Measurements from ENCODE around the gene DNAJB11. TPM values are rescaled to one million over a fixed set of nuclear protein-coding genes. Genes with fewer than 3 reads are reported as not detected.
"Not testable (repeated sequence)": the region's sequence is repeated elsewhere in the genome, so short reads cannot be mapped to it uniquely, and the experiment has no call there.

The DNAJB11 gene
- total RNA-seq, 1 donor from 2014 or later = 34.6 TPM

- DNase-seq (ENCODE audit: extremely low spot score in 2 of 2) = no peak
- Histone ChIP-seq H3K27ac (no peak overlapping the region), H3K4me3 (no peak overlapping the region), H3K9me3 (no peaks in the 10 kb centered on the region), H3K27me3 (no peaks in the 10 kb centered on the region), H3K4me1 (no peaks in the 10 kb centered on the region), H3K36me3 (peaks cover 0 to 91% of the 10 kb centered on the region in 2 donors)
- intact Hi-C loops (cut with DNase I) = no loop called here
- TF ChIP-seq CTCF (IDR thresholded peaks at IDR 0.05) (no peak), POLR2A (IDR thresholded peaks at IDR 0.05) (no peak), POLR2AphosphoS5 (IDR thresholded peaks at IDR 0.05; ENCODE audit: insufficient read depth in 1 of 2, low read depth in 1 of 2) (no peak)
Measured at GRCh38 chr3:186577521-186577920, 7.0 kb downstream of the DNAJB11 start.

- TF ChIP-seq CTCF (IDR thresholded peaks at IDR 0.05) = no peak
- no peak for TF ChIP-seq POLR2A (IDR thresholded peaks at IDR 0.05)
- TF ChIP-seq POLR2AphosphoS5 (IDR thresholded peaks at IDR 0.05; ENCODE audit: insufficient read depth in 1 of 2, low read depth in 1 of 2) = no peak
- Histone ChIP-seq H3K9me3 (no peaks in the 10 kb centered on the region), H3K4me1 (no peaks in the 10 kb centered on the region), H3K4me3 (no peak overlapping the region), H3K27me3 (no peaks in the 10 kb centered on the region), H3K36me3 (peaks cover 0 to 95% of the 10 kb centered on the region in 2 donors), H3K27ac (no peak overlapping the region)
- intact Hi-C loops (cut with DNase I) = no loop called here
- DNase-seq (ENCODE audit: extremely low spot score in 2 of 2) = no peak
Measured at GRCh38 chr3:186580785-186581184, 10.3 kb downstream of the DNAJB11 start.

GRCh38 chr3:186582541-186582940, 12.0 kb downstream of the DNAJB11 start:
- no peak for TF ChIP-seq POLR2AphosphoS5 (IDR thresholded peaks at IDR 0.05; ENCODE audit: insufficient read depth in 1 of 2, low read depth in 1 of 2)
- TF ChIP-seq CTCF (IDR thresholded peaks at IDR 0.05) = no peak
- TF ChIP-seq POLR2A (IDR thresholded peaks at IDR 0.05) = no peak
- intact Hi-C loops (cut with DNase I) = no loop called here
- H3K4me1 ChIP-seq = no peaks in the 10 kb centered on the region
- no peak for DNase-seq (ENCODE audit: extremely low spot score in 2 of 2)
- H3K36me3 ChIP-seq = peaks cover 0 to 84% of the 10 kb centered on the region in 2 donors
- no peak overlapping the region for H3K4me3 ChIP-seq
- H3K27me3 ChIP-seq = no peaks in the 10 kb centered on the region
- no peak overlapping the region for H3K27ac ChIP-seq
- no peaks in the 10 kb centered on the region for H3K9me3 ChIP-seq

- Histone ChIP-seq H3K9me3 (no peaks in the 10 kb centered on the region), H3K27me3 (no peaks in the 10 kb centered on the region), H3K4me1 (no peaks in the 10 kb centered on the region), H3K4me3 (no peak overlapping the region), H3K36me3 (peaks cover 0 to 71% of the 10 kb centered on the region in 2 donors), H3K27ac (no peak overlapping the region)
- TF ChIP-seq POLR2AphosphoS5 (IDR thresholded peaks at IDR 0.05; ENCODE audit: insufficient read depth in 1 of 2, low read depth in 1 of 2) = no peak
- no peak for TF ChIP-seq POLR2A (IDR thresholded peaks at IDR 0.05)
- no peak for TF ChIP-seq CTCF (IDR thresholded peaks at IDR 0.05)
- intact Hi-C loops (cut with DNase I) = no loop called here
- no peak for DNase-seq (ENCODE audit: extremely low spot score in 2 of 2)
Measured at GRCh38 chr3:186583831-186584230, 13.3 kb downstream of the DNAJB11 start.

- H3K27me3 ChIP-seq; H3K4me1 ChIP-seq; DNase-seq (ENCODE audit: extremely low spot score in 2 of 2); H3K27ac ChIP-seq; H3K9me3 ChIP-seq; intact Hi-C loops (cut with DNase I); H3K4me3 ChIP-seq: not testable (repeated sequence)
- peaks cover 0 to 50% of the 10 kb centered on the region in 2 donors for H3K36me3 ChIP-seq
Measured at GRCh38 chr3:186586245-186586644, 15.7 kb downstream of the DNAJB11 start.

GRCh38 chr3:186587183-186587582, 16.7 kb downstream of the DNAJB11 start:
- H3K9me3 ChIP-seq = no peaks in the 10 kb centered on the region
- H3K27ac ChIP-seq = no peak overlapping the region
- H3K36me3 ChIP-seq = peaks cover 0 to 41% of the 10 kb centered on the region in 2 donors
- TF ChIP-seq POLR2AphosphoS5 (IDR thresholded peaks at IDR 0.05; ENCODE audit: insufficient read depth in 1 of 2, low read depth in 1 of 2) = no peak
- TF ChIP-seq POLR2A (IDR thresholded peaks at IDR 0.05) = no peak
- no peak for TF ChIP-seq CTCF (IDR thresholded peaks at IDR 0.05)
- H3K27me3 ChIP-seq = no peaks in the 10 kb centered on the region
- no peak for DNase-seq (ENCODE audit: extremely low spot score in 2 of 2)
- H3K4me1 ChIP-seq = no peaks in the 10 kb centered on the region
- intact Hi-C loops (cut with DNase I) = no loop called here
- H3K4me3 ChIP-seq = no peak overlapping the region

Measured in vagina (tissue), 2 donors.